Activated naive CD4-positive, alpha-beta T cell treated with anti-CD3 and anti-CD28 coated beads, Interleukin-2, amount 10 ng/mL, durations not matched to agents 7 days and 5 days (primary cell): Measurements from ENCODE around the gene STK11IP.

Source experiments
- CTCF ChIA-PET: fragments of 350-600 bp; sonication (Branson Sonifier 250); formaldehyde crosslinking; loops from one replicate; lab custom pipeline; 2021; ENCODE audit warnings: antibody characterized with exemption; lab: Charles Lee
- DNase-seq: peaks from one replicate; pipeline ENCODE4 v3.0.0-alpha.2; 2020
- H3K27ac Mint-ChIP-seq: one replicate; pipeline ENCODE4 v1.8.0; 2021; ENCODE audit warnings: mild to moderate bottlenecking, moderate library complexity, mixed read lengths
- H3K27me3 Mint-ChIP-seq: one replicate; pipeline ENCODE4 v1.8.0; 2021; ENCODE audit warnings: mild to moderate bottlenecking, mixed read lengths
- H3K36me3 Mint-ChIP-seq: one replicate; pipeline ENCODE4 v1.8.0; 2021; ENCODE audit warnings: mixed read lengths
- H3K4me1 Mint-ChIP-seq: one replicate; pipeline ENCODE4 v1.8.0; 2021; ENCODE audit warnings: mixed read lengths
- H3K4me3 Mint-ChIP-seq: one replicate; pipeline ENCODE4 v1.8.0; 2021; ENCODE audit warnings: mild to moderate bottlenecking, moderate library complexity, mixed read lengths
- H3K9me3 Mint-ChIP-seq: one replicate; pipeline ENCODE4 v1.8.0; 2021; ENCODE audit warnings: mixed read lengths

STK11IP gene

DNA sequence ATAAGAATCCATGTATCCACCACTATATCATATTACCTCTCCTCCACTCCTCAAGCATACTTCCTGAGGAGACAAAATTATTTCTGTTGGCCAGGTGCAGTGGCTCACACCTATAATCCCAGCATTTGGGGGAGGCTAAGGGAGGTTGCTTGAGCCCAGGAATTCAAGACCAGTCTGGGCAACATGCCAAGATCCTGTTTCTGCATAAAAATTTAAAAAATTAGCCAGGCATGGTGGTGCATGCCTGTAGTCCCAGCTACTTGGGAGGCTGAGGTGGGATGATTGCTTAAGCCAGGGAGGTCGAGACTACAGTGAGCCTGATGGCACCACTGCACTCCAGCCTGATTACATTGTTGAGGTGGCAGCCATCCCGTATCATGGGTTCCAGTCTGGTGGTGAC is 16.3 kb upstream of the STK11IP start:
- Mint-ChIP-seq H3K4me3 (no peak overlapping the region), H3K27me3 (peaks cover 27% of the 10 kb centered on the region), H3K27ac (no peak overlapping the region), H3K4me1 (no peaks in the 10 kb centered on the region), H3K36me3 (no peaks in the 10 kb centered on the region), H3K9me3 (no peaks in the 10 kb centered on the region)
- no peak for DNase-seq
- CTCF ChIA-PET, result no interaction called here

GRCh38 chr2:219591091-219591490 is 6.6 kb upstream of the STK11IP start:
- Mint-ChIP-seq H3K27ac (no peak overlapping the region), H3K36me3 (no peaks in the 10 kb centered on the region), H3K27me3 (peaks cover 15% of the 10 kb centered on the region), H3K4me3 (no peak overlapping the region), H3K4me1 (no peaks in the 10 kb centered on the region), H3K9me3 (no peaks in the 10 kb centered on the region)
- DNase-seq, result no peak
- CTCF ChIA-PET, result interaction anchor here (1.0 to 1.6 kb wide), 2 partner anchors 31 to 120 kb away, joined by 3 to 7 read pairs; no protein-coding TSS in a partner anchor

DNA sequence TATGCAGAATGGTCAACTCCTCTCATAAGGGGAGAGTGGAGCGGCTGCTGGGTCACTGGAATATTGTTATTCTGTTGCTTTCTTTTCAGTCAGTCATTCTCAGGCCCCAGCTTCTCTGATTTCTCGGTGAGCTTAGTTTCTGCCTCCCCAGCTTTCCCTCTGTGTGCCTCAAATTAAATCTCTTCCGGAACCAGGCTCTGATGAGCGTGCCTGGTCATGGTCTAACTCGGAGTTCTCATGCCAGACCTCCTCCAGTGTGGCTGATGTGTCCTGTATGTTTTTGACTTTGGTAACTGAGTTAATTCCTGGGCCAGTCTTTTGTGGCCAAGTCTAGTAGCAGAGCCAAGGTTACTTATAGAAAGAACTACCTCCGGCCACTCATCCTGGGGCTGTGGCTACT is 4.9 kb upstream of the STK11IP start:
- CTCF ChIA-PET, result interaction anchor here (1.3 kb wide), 1 partner anchor 52 kb away, joined by 4 read pairs; no protein-coding TSS in a partner anchor
- peaks cover 16% of the 10 kb centered on the region for H3K27me3 Mint-ChIP-seq
- DNase-seq, result no peak

DNA sequence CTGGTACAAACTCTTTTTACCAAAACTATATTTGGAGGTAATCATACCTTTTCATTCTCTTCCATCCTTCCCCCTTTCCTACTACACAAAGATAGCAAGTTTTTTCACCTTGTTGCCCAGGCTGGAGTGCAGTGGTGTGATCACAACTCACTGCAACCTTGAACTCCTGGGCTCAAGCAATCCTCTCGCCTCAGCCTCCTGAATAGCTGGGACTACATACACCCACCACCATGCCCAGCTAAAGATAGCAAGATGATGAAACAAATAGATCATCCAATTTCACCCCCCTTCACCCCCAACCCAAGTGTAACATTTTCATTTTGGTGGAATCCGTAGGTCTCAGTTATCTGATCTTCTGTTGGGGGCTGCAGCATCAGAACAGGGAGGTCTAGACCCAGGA is 4.5 kb upstream of the STK11IP start:
- no peak overlapping the region for H3K27ac Mint-ChIP-seq
- H3K4me1 Mint-ChIP-seq, result peaks cover 16% of the 10 kb centered on the region
- DNase-seq, result no peak
- no peaks in the 10 kb centered on the region for H3K9me3 Mint-ChIP-seq
- H3K36me3 Mint-ChIP-seq, result no peaks in the 10 kb centered on the region
- H3K27me3 Mint-ChIP-seq, result peaks cover 20% of the 10 kb centered on the region
- no peak overlapping the region for H3K4me3 Mint-ChIP-seq
- CTCF ChIA-PET, result interaction anchor here (1.3 kb wide), 1 partner anchor 52 kb away, joined by 4 read pairs; no protein-coding TSS in a partner anchor

More for the DNA sequence above, 4.9 kb upstream of the STK11IP start:
- H3K27ac Mint-ChIP-seq, result no peak overlapping the region
- no peaks in the 10 kb centered on the region for H3K36me3 Mint-ChIP-seq
- H3K4me3 Mint-ChIP-seq, result no peak overlapping the region
- H3K9me3 Mint-ChIP-seq, result no peaks in the 10 kb centered on the region
- H3K4me1 Mint-ChIP-seq, result peaks cover 13% of the 10 kb centered on the region

DNA sequence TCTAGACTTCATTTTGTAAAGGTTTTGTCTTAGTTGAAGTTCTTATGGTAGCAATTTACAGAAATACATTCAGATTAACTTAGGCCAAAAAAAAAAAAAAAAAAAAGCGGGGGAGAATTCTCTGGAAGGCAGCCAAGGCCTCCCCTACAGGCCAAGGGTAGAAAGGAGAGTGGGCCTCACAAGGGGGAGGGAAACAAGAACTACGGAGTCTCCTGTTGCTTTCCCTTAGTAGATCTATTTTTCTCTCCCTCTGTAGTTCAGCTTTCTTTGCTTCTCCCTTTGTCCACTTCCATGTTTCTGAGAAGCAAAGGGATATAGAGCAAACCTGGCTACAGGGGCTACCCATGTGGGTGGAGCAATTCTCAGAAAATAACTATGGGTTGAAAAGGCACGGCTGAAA is 2.4 kb upstream of the STK11IP start:
- Mint-ChIP-seq H3K9me3 (no peaks in the 10 kb centered on the region), H3K4me1 (peaks cover 27% of the 10 kb centered on the region), H3K27me3 (peaks cover 20% of the 10 kb centered on the region), H3K4me3 (no peak overlapping the region), H3K27ac (no peak overlapping the region), H3K36me3 (no peaks in the 10 kb centered on the region)
- no peak for DNase-seq
- CTCF ChIA-PET, result interaction anchor here (1.5 to 1.9 kb wide), 2 partner anchors 35 to 47 kb away, joined by 3 to 5 read pairs; no protein-coding TSS in a partner anchor

DNA sequence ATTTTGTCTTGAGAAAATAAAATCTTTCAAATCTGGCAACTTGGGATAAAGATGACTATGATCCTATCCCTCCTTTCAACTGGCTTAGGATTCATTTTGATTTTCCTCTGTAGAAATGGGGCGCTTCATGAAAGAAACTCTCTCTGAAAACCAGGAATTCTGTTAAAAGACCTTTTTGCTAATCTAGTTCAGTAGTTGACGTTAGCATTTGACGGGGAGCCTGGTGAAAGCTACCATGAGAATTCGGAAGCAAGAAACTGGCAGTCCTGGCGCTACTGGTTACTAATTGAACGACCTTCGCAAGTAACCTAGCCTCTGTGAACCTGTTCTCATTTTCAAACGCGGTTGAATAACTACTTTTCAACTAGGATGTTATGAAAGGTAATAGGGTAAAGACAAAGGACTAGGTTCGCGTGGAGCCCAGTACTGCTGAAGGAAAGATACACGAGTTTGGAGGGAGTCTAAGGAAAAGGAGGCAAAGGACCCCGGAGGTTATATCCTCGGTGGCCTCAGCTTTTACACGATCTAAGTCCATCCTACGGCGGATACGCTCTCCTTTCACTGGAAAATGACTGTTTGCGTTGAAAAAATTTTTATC is 604 bp upstream of the STK11IP start:
- H3K27ac Mint-ChIP-seq, result peak overlapping the region; percentile 91

DNA sequence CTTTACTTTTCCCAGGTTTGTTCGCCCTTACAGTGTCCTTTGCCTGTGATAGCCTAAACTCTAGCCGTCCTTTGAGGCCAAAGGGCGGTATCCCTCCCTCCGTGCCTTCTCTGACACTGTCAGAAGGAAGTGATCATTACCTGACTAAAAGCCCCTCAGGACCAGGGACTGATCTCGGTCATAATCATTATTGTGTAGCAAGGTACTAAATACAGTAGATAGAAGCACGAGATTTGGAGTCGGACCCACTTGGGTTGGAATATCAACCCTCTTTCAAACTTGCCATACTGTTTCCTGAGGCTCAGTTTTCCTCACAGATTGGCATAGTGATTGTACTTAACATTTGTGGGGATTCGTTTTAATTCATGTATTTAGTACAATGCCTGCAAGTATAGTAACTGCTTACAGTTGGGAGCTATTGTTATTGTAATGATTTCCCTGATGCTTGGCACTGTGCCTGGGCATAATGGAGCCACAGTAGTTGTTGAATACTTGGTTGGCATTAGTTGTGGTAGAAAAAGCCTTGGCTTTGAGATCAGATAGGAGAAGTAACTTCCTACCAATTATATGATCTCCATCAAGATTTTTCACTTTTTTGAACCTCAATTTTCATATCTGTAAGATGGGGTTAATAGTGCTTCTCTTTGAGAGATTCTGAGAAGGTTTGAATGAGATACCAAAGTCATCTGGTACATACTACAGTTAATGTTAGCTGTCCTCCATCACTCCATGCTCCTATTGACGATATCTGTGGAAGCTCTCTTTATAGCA is 836 bp downstream of the STK11IP start:
- H3K27me3 Mint-ChIP-seq, result peaks cover 14% of the 10 kb centered on the region

More for the DNA sequence above, 604 bp upstream of the STK11IP start:
- H3K36me3 Mint-ChIP-seq, result peaks cover 9% of the 10 kb centered on the region
- H3K9me3 Mint-ChIP-seq, result no peaks in the 10 kb centered on the region
- H3K4me1 Mint-ChIP-seq, result peaks cover 29% of the 10 kb centered on the region
- peaks cover 20% of the 10 kb centered on the region for H3K27me3 Mint-ChIP-seq
- peak overlapping the region; percentile 90 for H3K4me3 Mint-ChIP-seq
- CTCF ChIA-PET, result interaction anchor here (2.4 kb wide), 1 partner anchor 56 kb away, joined by 11 read pairs; no protein-coding TSS in a partner anchor
- no peak for DNase-seq

DNA sequence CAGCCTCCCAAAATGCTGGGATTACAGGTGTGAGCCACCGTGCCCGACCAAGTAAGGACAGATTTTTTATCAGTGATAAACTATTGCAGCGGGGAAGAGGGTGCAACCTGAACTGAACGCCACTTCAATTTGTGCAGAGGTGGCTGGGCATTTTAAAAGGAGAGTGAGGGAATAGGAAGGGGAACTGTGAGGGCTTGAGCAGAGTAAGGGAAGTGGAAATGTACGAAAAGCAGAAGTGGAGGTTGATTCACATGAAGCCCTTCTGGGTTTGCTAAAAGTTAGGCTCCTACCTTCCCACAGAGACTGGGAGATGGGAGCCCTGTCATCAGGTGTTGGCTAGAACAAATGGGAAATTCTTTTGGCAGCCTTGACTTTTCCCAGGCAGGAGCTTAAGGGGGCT is 6.1 kb downstream of the STK11IP start:
- Mint-ChIP-seq H3K36me3 (peaks cover 18% of the 10 kb centered on the region), H3K27me3 (no peaks in the 10 kb centered on the region), H3K4me3 (no peak overlapping the region), H3K9me3 (no peaks in the 10 kb centered on the region), H3K4me1 (peaks cover 8% of the 10 kb centered on the region), H3K27ac (no peak overlapping the region)
- CTCF ChIA-PET, result interaction anchor here (0.7 kb wide), 1 partner anchor 43 kb away, joined by 3 read pairs; no protein-coding TSS in a partner anchor
- DNase-seq, result no peak

More for the DNA sequence above, 836 bp downstream of the STK11IP start:
- Mint-ChIP-seq H3K27ac (peak overlapping the region; percentile 91), H3K4me1 (peaks cover 29% of the 10 kb centered on the region), H3K9me3 (no peaks in the 10 kb centered on the region), H3K36me3 (peaks cover 9% of the 10 kb centered on the region), H3K4me3 (peak overlapping the region; percentile 90)
- no peak for DNase-seq
- CTCF ChIA-PET, result no interaction called here

- no peak for DNase-seq
- Mint-ChIP-seq H3K27ac (no peak overlapping the region), H3K4me3 (no peak overlapping the region), H3K9me3 (no peaks in the 10 kb centered on the region), H3K36me3 (peaks cover 19% of the 10 kb centered on the region), H3K4me1 (peaks cover 2% of the 10 kb centered on the region), H3K27me3 (no peaks in the 10 kb centered on the region)
- CTCF ChIA-PET, result no interaction called here
Measured at GRCh38 chr2:219605607-219605954, 7.9 kb downstream of the STK11IP start.

DNA sequence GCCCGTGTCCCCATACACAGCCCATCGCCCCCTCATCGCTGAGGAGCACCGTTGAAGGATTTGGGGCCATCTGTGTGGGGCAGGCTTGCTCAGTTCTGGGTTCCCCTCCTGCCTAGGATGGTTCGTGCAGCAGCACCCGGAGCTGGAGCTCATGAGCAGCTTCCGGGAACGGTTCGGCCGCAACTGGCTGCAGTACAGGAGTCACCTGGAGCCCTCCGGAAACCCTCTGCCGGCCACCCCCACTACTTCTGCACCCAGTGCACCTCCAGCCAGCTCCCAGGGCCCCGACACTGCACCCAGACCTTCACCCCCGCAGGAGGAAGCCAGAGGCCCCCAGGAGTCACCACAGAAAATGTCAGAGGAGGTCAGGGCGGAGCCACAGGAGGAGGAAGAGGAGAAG is 10.3 kb downstream of the STK11IP start:
- H3K4me3 Mint-ChIP-seq, result no peak overlapping the region
- peaks cover 20% of the 10 kb centered on the region for H3K36me3 Mint-ChIP-seq
- no peaks in the 10 kb centered on the region for H3K27me3 Mint-ChIP-seq
- no peak for DNase-seq
- peaks cover 9% of the 10 kb centered on the region for H3K4me1 Mint-ChIP-seq
- CTCF ChIA-PET, result no interaction called here
- H3K27ac Mint-ChIP-seq, result no peak overlapping the region
- no peaks in the 10 kb centered on the region for H3K9me3 Mint-ChIP-seq

DNA sequence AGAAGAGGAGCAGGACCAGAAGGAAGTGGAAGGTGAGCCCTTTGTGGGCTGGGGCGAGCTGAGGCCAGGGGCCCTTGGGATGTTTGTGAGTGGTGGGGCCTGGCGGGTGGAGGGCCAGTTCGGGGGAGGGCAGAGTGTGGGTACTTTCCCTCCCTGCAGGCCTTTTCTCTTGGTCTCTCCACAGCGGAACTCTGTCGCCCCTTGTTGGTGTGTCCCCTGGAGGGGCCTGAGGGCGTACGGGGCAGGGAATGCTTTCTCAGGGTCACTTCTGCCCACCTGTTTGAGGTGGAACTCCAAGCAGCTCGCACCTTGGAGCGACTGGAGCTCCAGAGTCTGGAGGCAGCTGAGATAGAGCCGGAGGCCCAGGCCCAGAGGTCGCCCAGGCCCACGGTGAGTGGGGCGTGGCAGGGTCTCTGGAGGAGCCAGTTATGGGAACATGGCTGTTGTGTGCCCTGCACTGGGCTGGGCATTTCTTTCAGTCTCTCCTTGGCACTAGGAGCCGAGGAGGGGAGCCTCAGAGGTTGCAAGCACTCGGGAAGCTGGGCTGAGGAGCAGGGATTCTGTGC is 10.8 kb downstream of the STK11IP start:
- no peak overlapping the region for H3K4me3 Mint-ChIP-seq
- no peak overlapping the region for H3K27ac Mint-ChIP-seq
- H3K27me3 Mint-ChIP-seq, result no peaks in the 10 kb centered on the region
- no peaks in the 10 kb centered on the region for H3K9me3 Mint-ChIP-seq
- no peak for DNase-seq
- H3K36me3 Mint-ChIP-seq, result peaks cover 20% of the 10 kb centered on the region
- CTCF ChIA-PET, result interaction anchor here (1.1 kb wide), 1 partner anchor 12 kb away, joined by 3 read pairs; no protein-coding TSS in a partner anchor
- H3K4me1 Mint-ChIP-seq, result peaks cover 11% of the 10 kb centered on the region

- CTCF ChIA-PET, result interaction anchor here (1.1 kb wide), 1 partner anchor 11 kb away, joined by 3 read pairs; no protein-coding TSS in a partner anchor
- no peaks in the 10 kb centered on the region for H3K9me3 Mint-ChIP-seq
- H3K27me3 Mint-ChIP-seq, result no peaks in the 10 kb centered on the region
- H3K4me1 Mint-ChIP-seq, result peaks cover 11% of the 10 kb centered on the region
- peaks cover 20% of the 10 kb centered on the region for H3K36me3 Mint-ChIP-seq
- DNase-seq, result no peak
- no peak overlapping the region for H3K4me3 Mint-ChIP-seq
- no peak overlapping the region for H3K27ac Mint-ChIP-seq
Measured at GRCh38 chr2:219609149-219609750, 11.6 kb downstream of the STK11IP start.

DNA sequence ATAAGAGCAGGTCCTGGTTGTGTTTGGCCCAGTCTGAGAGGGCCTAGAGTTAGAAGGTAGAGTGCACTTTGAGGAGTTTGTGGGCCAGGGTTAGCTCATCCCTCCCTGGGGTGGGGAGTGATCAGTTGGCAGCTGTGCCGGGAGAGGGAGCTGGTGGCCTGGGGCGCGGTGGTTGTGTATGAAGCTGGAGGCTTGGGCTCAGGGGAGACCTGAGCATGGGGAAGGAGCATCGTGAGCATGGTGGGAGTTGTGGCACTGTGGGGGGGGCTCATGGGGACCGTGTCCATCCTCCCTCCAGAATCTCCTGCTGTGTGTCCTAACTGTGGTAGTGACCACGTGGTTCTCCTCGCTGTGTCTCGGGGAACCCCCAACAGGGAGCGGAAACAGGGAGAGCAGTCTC is 13.6 kb downstream of the STK11IP start:
- Mint-ChIP-seq H3K4me1 (peaks cover 13% of the 10 kb centered on the region), H3K27ac (no peak overlapping the region), H3K4me3 (no peak overlapping the region), H3K36me3 (peaks cover 26% of the 10 kb centered on the region), H3K9me3 (no peaks in the 10 kb centered on the region), H3K27me3 (no peaks in the 10 kb centered on the region)
- CTCF ChIA-PET, result no interaction called here
- DNase-seq, result no peak
